ENCODE results near the gene DGCR6.
"Not testable (repeated sequence)": the region's sequence is repeated elsewhere in the genome, so short reads cannot be mapped to it uniquely, and the experiment has no call there.

- TF ChIP-seq, protein P1, sequence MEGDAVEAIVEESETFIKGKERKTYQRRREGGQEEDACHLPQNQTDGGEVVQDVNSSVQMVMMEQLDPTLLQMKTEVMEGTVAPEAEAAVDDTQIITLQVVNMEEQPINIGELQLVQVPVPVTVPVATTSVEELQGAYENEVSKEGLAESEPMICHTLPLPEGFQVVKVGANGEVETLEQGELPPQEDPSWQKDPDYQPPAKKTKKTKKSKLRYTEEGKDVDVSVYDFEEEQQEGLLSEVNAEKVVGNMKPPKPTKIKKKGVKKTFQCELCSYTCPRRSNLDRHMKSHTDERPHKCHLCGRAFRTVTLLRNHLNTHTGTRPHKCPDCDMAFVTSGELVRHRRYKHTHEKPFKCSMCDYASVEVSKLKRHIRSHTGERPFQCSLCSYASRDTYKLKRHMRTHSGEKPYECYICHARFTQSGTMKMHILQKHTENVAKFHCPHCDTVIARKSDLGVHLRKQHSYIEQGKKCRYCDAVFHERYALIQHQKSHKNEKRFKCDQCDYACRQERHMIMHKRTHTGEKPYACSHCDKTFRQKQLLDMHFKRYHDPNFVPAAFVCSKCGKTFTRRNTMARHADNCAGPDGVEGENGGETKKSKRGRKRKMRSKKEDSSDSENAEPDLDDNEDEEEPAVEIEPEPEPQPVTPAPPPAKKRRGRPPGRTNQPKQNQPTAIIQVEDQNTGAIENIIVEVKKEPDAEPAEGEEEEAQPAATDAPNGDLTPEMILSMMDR (conservative IDR thresholded peaks at IDR 0.05), result not testable (repeated sequence)
- not testable (repeated sequence) for TF ChIP-seq ZFX (IDR thresholded peaks at IDR 0.05)
Measured at GRCh38 chr22:18906410-18906745, 258 bp downstream of the DGCR6 start.

Measured in C4-2B (cell line).